HepG2 (cell line): ENCODE results near the gene CDC20. TPM values are rescaled to one million over a fixed set of nuclear protein-coding genes. Genes with fewer than 3 reads are reported as not detected.

Source experiments
- ATAC-seq: fragments of 200-7000 bp; cut with Tn5 transposase; 3 replicates; pipeline ENCODE4 v1.9.1; 2020; ENCODE audit warnings: mild to moderate bottlenecking, moderate library complexity
- BruUV-seq: library from RNA; stranded (reverse); fragments of 400-500 nt; replicated peaks from 2 replicates; lab custom pipeline; 2021; lab: Mats Ljungman, UMichigan
- CTCF ChIA-PET: fragments of 300-600 bp; formaldehyde crosslinking; extraction: SDS; loops from one replicate; lab custom pipeline; 2021; ENCODE audit warnings: low total read pairs, inconsistent platforms, low intra/inter-chr PET ratio; lab: Yijun Ruan, JAX
- POLR2A ChIA-PET: fragments of 350-600 bp; sonication (Branson Sonifier 250); formaldehyde crosslinking; loops from one replicate; lab custom pipeline; 2020; ENCODE audit warnings: antibody characterized with exemption, inconsistent platforms; lab: Yijun Ruan, JAX
- DNase-seq: peaks from one replicate; pipeline ENCODE4 v3.0.0-alpha.2; 2015; ENCODE audit warnings: low spot score
- FAIRE-seq: peaks from 3 replicates; lab custom pipeline; 2011; peaks lifted over from hg19 to GRCh38; lab: Jason Lieb, UNC
- H2AFZ ChIP-seq: one replicate; pipeline ENCODE4 v1.6.1; 2011; ENCODE audit warnings: low read length, inconsistent platforms
- H3K27ac ChIP-seq: fragments of 300-600 bp; 3 replicates; pipeline ENCODE4 v1.8.0; 2011; ENCODE audit warnings: mixed run types, mild to moderate bottlenecking, mixed read lengths, low read length, inconsistent platforms; ENCODE audit not compliant: insufficient read depth; ENCODE audit errors: extremely low read length
- H3K27me3 ChIP-seq, 2 experiments: fragments of 200-600 bp in 1 of 2; 2 replicates in 1 of 2; 3 replicates in 1 of 2; pipeline versions ENCODE4 v1.6.0 to v1.8.0; 2011; ENCODE audit warnings: low read length in 2 of 2, mild to moderate bottlenecking in 2 of 2, moderate library complexity in 2 of 2, inconsistent platforms in 1 of 2; ENCODE audit not compliant: insufficient read depth in 2 of 2, control insufficient read depth in 1 of 2
- H3K36me3 ChIP-seq, 2 experiments: fragments of 200-600 bp in 1 of 2; replicated peaks in 1 of 2; 2 replicates in 1 of 2; 3 replicates in 1 of 2; pipeline versions ENCODE4 v1.5.1 to v1.8.0; 2011; ENCODE audit warnings: low read length in 2 of 2, inconsistent platforms in 1 of 2; ENCODE audit not compliant: insufficient read depth in 2 of 2, control insufficient read depth in 1 of 2
- H3K4me1 ChIP-seq: 2 replicates; pipeline ENCODE4 v1.5.1; 2012; ENCODE audit warnings: low read length, inconsistent platforms; ENCODE audit not compliant: insufficient read depth
- H3K4me2 ChIP-seq: 2 replicates; pipeline ENCODE4 v1.6.0; 2011; ENCODE audit warnings: low read depth, low read length, inconsistent platforms
- H3K4me3 ChIP-seq, 3 experiments: fragments of 200-600 bp in 1 of 3; sonication (generic), shearing (Covaris generic) in 1 of 3; replicated peaks in 1 of 3; 2 replicates each; pipeline ENCODE4 v1.5.1; 2011 to 2016; ENCODE audit warnings: low read length in 3 of 3, inconsistent platforms in 2 of 3, low read depth in 2 of 3, mild to moderate bottlenecking in 2 of 3, control low read depth in 1 of 3, mixed read lengths in 1 of 3; ENCODE audit not compliant: insufficient read depth in 1 of 3
- H3K79me2 ChIP-seq: one replicate; pipeline ENCODE4 v1.6.1; 2011; ENCODE audit warnings: low read length, inconsistent platforms; ENCODE audit not compliant: insufficient read depth
- H3K9ac ChIP-seq: 2 replicates; pipeline ENCODE4 v1.6.0; 2011; ENCODE audit warnings: mild to moderate bottlenecking, low read depth, low read length, inconsistent platforms; ENCODE audit not compliant: insufficient read depth
- H3K9me3 ChIP-seq: 2 replicates; pipeline ENCODE4 v1.5.1; 2012; ENCODE audit warnings: mild to moderate bottlenecking, low read length
- H4K20me1 ChIP-seq: 2 replicates; pipeline ENCODE4 v1.6.0; 2011; ENCODE audit warnings: inconsistent platforms, mild to moderate bottlenecking, low read length, moderate library complexity; ENCODE audit not compliant: insufficient read depth
- MAFK ChIP-seq, 2 experiments: IDR thresholded peaks in 1 of 2; conservative IDR thresholded peaks in 1 of 2; 2 replicates each; pipeline ENCODE4 v1.6.1; 2011; ENCODE audit warnings: improper control_type of control experiment in 2 of 2, low read length in 2 of 2
- ZNF782 ChIP-seq: sonication (generic); formaldehyde crosslinking; IDR thresholded peaks from 2 replicates; pipeline ENCODE4 v1.4.0; 2020; ENCODE audit warnings: missing genetic modification reagents, mild to moderate bottlenecking, borderline replicate concordance
- ZNF790 ChIP-seq: sonication (generic); formaldehyde crosslinking; IDR thresholded peaks from 2 replicates; pipeline ENCODE4 v1.8.0; 2022; ENCODE audit warnings: missing genetic modification reagents, mild to moderate bottlenecking, borderline replicate concordance
- ZNF878 ChIP-seq: sonication (generic); formaldehyde crosslinking; IDR thresholded peaks from 2 replicates; pipeline ENCODE4 v1.8.1; 2023; ENCODE audit warnings: mild to moderate bottlenecking, missing genetic modification reagents, moderate library complexity
- ZZZ3 ChIP-seq: sonication (generic); formaldehyde crosslinking; IDR thresholded peaks from 2 replicates; pipeline ENCODE4 v1.4.0; 2020; ENCODE audit warnings: missing genetic modification reagents, mild to moderate bottlenecking, borderline replicate concordance
- WGBS: methylation state at CpG from one replicate; pipeline ENCODE4 v1.1.6; 2017; ENCODE audit warnings: low lambda C conversion rate; 5-methylcytosine and 5-hydroxymethylcytosine counted together
- in situ Hi-C: cut with HindIII; loops from 2 replicates; pipeline ENCODE4 v1.10.0; 2017; ENCODE audit warnings: low pct_unique_long_range_greater_than_20kb; ENCODE audit not compliant: extremely low pct_ligation_motif_present
- intact Hi-C: fragments of 100-400 bp; cut with micrococcal nuclease; formaldehyde crosslinking; loops from one replicate; pipeline ENCODE4 v1.10.0; 2022; ENCODE audit not compliant: unreplicated experiment
- polyA plus RNA-seq, 8 experiments: library from polyadenylated mRNA; depleted of rRNA in 3 of 8; stranded (reverse) in 7 of 8; unstranded in 1 of 8; fragments of >200 nt; fragmentation: Illumina TruSeq in 4 of 8; extraction: Trizol in 4 of 8; gene quantifications; 2 replicates each; pipeline versions ENCODE4 v1.2.1 to v1.2.3, GENCODE V29; 2011 to 2016; ENCODE audit warnings: low read depth in 4 of 8, missing spikeins in 1 of 8, mixed read lengths in 1 of 8; ENCODE audit not compliant: insufficient read depth in 1 of 8
- total RNA-seq, 5 experiments: library from RNA; depleted of rRNA; stranded (reverse); fragments of >200 nt; fragmentation: Illumina TruSeq; extraction: Trizol; gene quantifications; 2 replicates each; pipeline ENCODE4 v1.2.3, GENCODE V29; 2016; ENCODE audit warnings: low read depth in 1 of 5
- TF ChIP-seq, protein P1 (sequence below): sonication (generic); formaldehyde crosslinking; IDR thresholded peaks from 2 replicates; pipeline ENCODE4 v1.8.1; 2022; ENCODE audit warnings: mild to moderate bottlenecking, missing genetic modification reagents
- TF ChIP-seq, protein P2 (sequence below): sonication (generic); formaldehyde crosslinking; conservative IDR thresholded peaks from 2 replicates; pipeline ENCODE4 v1.5.0; 2020; ENCODE audit warnings: missing genetic modification reagents
- TF ChIP-seq, protein P3 (sequence below): sonication (generic); formaldehyde crosslinking; IDR thresholded peaks from 2 replicates; pipeline ENCODE4 v1.4.0; 2020; ENCODE audit warnings: missing genetic modification reagents

The CDC20 gene
- total and polyA plus RNA-seq, 2 of the 13 experiments (the other 11 are each of a cell fraction or from before 2014, with no cell fraction given), result 57.9 to 90.0 TPM

DNA sequence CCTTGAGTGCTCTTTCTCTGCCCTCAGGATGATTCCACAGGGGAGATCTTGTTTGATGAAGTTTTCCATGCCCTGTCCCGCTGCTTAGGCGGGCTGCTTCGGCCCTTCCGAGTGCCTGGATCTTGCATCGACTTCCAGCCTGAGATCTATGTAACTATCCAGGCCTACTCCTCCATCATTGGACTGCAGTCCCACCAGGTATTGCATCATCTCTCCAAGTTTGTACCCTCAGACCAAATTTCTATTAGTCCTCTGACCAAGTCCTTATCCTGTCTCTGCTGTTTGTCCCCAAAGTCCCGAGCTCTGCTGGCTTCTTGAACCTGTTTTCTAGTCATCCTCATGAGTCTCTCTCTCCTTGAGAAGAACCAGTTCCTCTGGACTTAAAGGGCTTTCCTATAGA lies 45.6 kb downstream of the CDC20 start (continued):
- TF ChIP-seq, protein P1, sequence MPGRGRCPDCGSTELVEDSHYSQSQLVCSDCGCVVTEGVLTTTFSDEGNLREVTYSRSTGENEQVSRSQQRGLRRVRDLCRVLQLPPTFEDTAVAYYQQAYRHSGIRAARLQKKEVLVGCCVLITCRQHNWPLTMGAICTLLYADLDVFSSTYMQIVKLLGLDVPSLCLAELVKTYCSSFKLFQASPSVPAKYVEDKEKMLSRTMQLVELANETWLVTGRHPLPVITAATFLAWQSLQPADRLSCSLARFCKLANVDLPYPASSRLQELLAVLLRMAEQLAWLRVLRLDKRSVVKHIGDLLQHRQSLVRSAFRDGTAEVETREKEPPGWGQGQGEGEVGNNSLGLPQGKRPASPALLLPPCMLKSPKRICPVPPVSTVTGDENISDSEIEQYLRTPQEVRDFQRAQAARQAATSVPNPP (CRISPR knock-in tag), result no peak
- TF ChIP-seq ZNF782 (CRISPR knock-in tag) (no peak), ZZZ3 (CRISPR knock-in tag) (no peak)
- TF ChIP-seq, protein P2, sequence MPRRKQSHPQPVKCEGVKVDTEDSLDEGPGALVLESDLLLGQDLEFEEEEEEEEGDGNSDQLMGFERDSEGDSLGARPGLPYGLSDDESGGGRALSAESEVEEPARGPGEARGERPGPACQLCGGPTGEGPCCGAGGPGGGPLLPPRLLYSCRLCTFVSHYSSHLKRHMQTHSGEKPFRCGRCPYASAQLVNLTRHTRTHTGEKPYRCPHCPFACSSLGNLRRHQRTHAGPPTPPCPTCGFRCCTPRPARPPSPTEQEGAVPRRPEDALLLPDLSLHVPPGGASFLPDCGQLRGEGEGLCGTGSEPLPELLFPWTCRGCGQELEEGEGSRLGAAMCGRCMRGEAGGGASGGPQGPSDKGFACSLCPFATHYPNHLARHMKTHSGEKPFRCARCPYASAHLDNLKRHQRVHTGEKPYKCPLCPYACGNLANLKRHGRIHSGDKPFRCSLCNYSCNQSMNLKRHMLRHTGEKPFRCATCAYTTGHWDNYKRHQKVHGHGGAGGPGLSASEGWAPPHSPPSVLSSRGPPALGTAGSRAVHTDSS (CRISPR knock-in tag), result no peak

DNA sequence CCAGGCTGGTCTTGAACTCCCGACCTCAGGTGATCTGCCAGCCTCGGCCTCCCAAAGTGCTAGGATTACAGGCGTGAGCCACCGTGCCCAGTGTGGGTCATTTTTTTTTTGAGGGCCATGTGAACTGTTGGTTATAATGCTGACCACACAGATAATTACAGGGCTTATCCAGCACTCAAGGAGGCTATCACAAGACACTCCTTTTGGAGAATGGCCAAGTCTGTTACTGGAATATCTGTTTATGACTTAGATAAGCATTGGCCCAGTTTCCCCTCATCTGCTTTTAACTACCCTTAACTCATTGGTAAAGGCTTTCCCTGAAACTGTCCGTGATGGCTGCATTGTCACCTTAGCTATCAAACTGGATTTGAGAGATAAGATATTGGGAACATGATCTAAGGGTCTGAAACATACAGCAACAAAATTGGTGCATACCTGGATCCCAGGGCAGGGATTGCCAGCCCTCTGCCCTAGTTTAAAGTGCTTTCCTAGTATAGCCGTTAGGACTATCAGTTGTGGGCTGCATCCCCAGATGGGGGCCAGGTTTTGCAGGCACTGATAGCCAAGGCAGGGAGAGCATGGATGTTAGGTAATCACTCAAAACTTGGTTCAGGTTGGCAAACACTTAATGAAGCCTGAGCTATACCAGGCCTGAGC lies 46.6 kb downstream of the CDC20 start:
- FAIRE-seq (no peak), ATAC-seq (no peak), DNase-seq (no peak)
- H3K27ac ChIP-seq, result no peak overlapping the region
- H3K9me3 ChIP-seq, result no peaks in the 10 kb centered on the region
- H3K9ac ChIP-seq, result no peak overlapping the region
- no peaks in the 10 kb centered on the region for H4K20me1 ChIP-seq
- no peaks in the 10 kb centered on the region for H3K27me3 ChIP-seq
- peaks cover 10% of the 10 kb centered on the region for H3K4me1 ChIP-seq
- intact Hi-C loops (no loop called here), in situ Hi-C loops (loop anchor here (25.0 kb wide), 1 partner anchor 493 kb away; no protein-coding TSS in a partner anchor)
- TF ChIP-seq ZNF790 (CRISPR knock-in tag) (no peak), ZNF878 (CRISPR knock-in tag) (no peak), MAFK (conservative IDR thresholded peaks at IDR 0.05 in 1 of 2, IDR thresholded peaks at IDR 0.05 in 1 of 2; ENCODE audit: low read length in 2 of 2) (peak; percentile 23 to 27; a peak in 3 of 4 replicates)
- TF ChIP-seq, protein P3, sequence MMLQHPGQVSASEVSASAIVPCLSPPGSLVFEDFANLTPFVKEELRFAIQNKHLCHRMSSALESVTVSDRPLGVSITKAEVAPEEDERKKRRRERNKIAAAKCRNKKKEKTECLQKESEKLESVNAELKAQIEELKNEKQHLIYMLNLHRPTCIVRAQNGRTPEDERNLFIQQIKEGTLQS, result no peak
- no peak overlapping the region for H3K4me3 ChIP-seq
- no peaks in the 10 kb centered on the region for H3K79me2 ChIP-seq
- ChIA-PET POLR2A (no interaction called here), CTCF (no interaction called here)
- BruUV-seq, result no TSS peak
- no peak overlapping the region for H2AFZ ChIP-seq
- 99% methylated on average over 6 of the region's 6 CpGs for WGBS
- peaks cover 9 to 24% of the 10 kb centered on the region in 2 experiments; a peak in 4 of 5 replicates for H3K36me3 ChIP-seq
- H3K4me2 ChIP-seq, result no peak overlapping the region
